HEK293 (cell line): ENCODE measurements around the gene BRPF1.

Source experiments
- CTCF ChIA-PET: fragments of 350-600 bp; formaldehyde crosslinking; extraction: SDS; loops from one replicate; lab custom pipeline; 2021; ENCODE audit warnings: antibody characterized with exemption; lab: Yijun Ruan, JAX
- POLR2A ChIA-PET: fragments of 300-600 bp; formaldehyde crosslinking; extraction: SDS; loops from one replicate; lab custom pipeline; 2020; ENCODE audit warnings: antibody characterized with exemption, inconsistent platforms; lab: Yijun Ruan, JAX
- H3K27ac ChIP-seq: fragments of 200-500 bp; sonication (Bioruptor generic); 2 replicates; pipeline ENCODE4 v1.5.1; 2014; ENCODE audit warnings: low read depth, low read length, control low read depth, inconsistent platforms; ENCODE audit errors: extremely low read depth
- H3K36me3 ChIP-seq, 2 experiments: fragments of 200-500 bp in 1 of 2; sonication (Bioruptor generic) in 1 of 2; 1 replicate in 1 of 2; 2 replicates in 1 of 2; pipeline ENCODE4 v1.5.1; 2014 to 2017; ENCODE audit warnings: inconsistent platforms in 2 of 2, low read length in 2 of 2; ENCODE audit not compliant: control insufficient read depth in 2 of 2, insufficient read depth in 1 of 2
- H3K4me1 ChIP-seq: fragments of 200-500 bp; sonication (Bioruptor generic); 2 replicates; pipeline ENCODE4 v1.5.1; 2014; ENCODE audit warnings: mild to moderate bottlenecking, low read length, inconsistent platforms; ENCODE audit not compliant: control insufficient read depth, insufficient read depth
- H3K4me3 ChIP-seq: 2 replicates; pipeline ENCODE4 v1.5.1; 2011; ENCODE audit warnings: low read depth, mild to moderate bottlenecking, control low read depth, low read length, moderate library complexity
- H3K9me3 ChIP-seq: fragments of 200-500 bp; sonication (Bioruptor generic); 2 replicates; pipeline ENCODE4 v1.5.1; 2014; ENCODE audit warnings: low read depth, low read length, inconsistent platforms; ENCODE audit not compliant: control insufficient read depth, insufficient read depth
- BCL11A ChIP-seq: fragments of 450-650 bp; formaldehyde crosslinking; IDR thresholded peaks from 2 replicates; pipeline ENCODE4 v1.5.1; 2016; ENCODE audit warnings: low read depth, missing biosample characterization, missing genetic modification characterization
- BCL11B ChIP-seq: fragments of 450-650 bp; formaldehyde crosslinking; IDR thresholded peaks from 2 replicates; pipeline ENCODE4 v1.5.1; 2016; ENCODE audit warnings: low read depth, missing biosample characterization, missing genetic modification characterization
- EGR2 ChIP-seq: fragments of 450-650 bp; formaldehyde crosslinking; IDR thresholded peaks from 2 replicates; pipeline ENCODE4 v1.5.1; 2016; ENCODE audit warnings: low read depth, missing biosample characterization, missing genetic modification characterization
- KLF16 ChIP-seq: fragments of 450-650 bp; formaldehyde crosslinking; IDR thresholded peaks from 2 replicates; pipeline ENCODE4 v1.5.1; 2017; ENCODE audit warnings: missing biosample characterization, missing genetic modification characterization
- ZFHX2 ChIP-seq: fragments of 450-650 bp; formaldehyde crosslinking; conservative IDR thresholded peaks from 2 replicates; pipeline ENCODE4 v1.5.1; 2016; ENCODE audit warnings: missing biosample characterization, missing genetic modification characterization
- ZNF2 ChIP-seq: fragments of 450-650 bp; formaldehyde crosslinking; IDR thresholded peaks from 2 replicates; pipeline ENCODE4 v1.5.1; 2016; ENCODE audit warnings: missing biosample characterization, missing genetic modification characterization
- ZNF274 ChIP-seq, 2 experiments: fragments of 200-500 bp in 1 of 2; fragments of 450-650 bp in 1 of 2; sonication (Bioruptor generic) in 1 of 2; formaldehyde crosslinking in 1 of 2; IDR thresholded peaks; 2 replicates each; pipeline versions ENCODE4 v1.5.1 to v1.6.1; 2014 to 2016; ENCODE audit warnings: borderline replicate concordance in 1 of 2, inconsistent platforms in 1 of 2, low read length in 1 of 2, missing biosample characterization in 1 of 2, missing genetic modification characterization in 1 of 2
- ZNF354C ChIP-seq: fragments of 450-650 bp; formaldehyde crosslinking; IDR thresholded peaks from 2 replicates; pipeline ENCODE4 v1.5.1; 2016; ENCODE audit warnings: missing biosample characterization, missing genetic modification characterization, low read depth, borderline replicate concordance
- ZNF366 ChIP-seq: fragments of 450-650 bp; formaldehyde crosslinking; conservative IDR thresholded peaks from 2 replicates; pipeline ENCODE4 v1.5.1; 2016; ENCODE audit warnings: missing biosample characterization, missing genetic modification characterization
- ZNF416 ChIP-seq: fragments of 450-650 bp; formaldehyde crosslinking; IDR thresholded peaks from 2 replicates; pipeline ENCODE4 v1.5.1; 2016; ENCODE audit warnings: missing biosample characterization, missing genetic modification characterization
- ZNF473 ChIP-seq: fragments of 450-650 bp; formaldehyde crosslinking; IDR thresholded peaks from 2 replicates; pipeline ENCODE4 v1.5.1; 2017; ENCODE audit warnings: missing biosample characterization, missing genetic modification characterization
- ZNF549 ChIP-seq: fragments of 450-650 bp; IDR thresholded peaks from 2 replicates; pipeline ENCODE4 v1.5.1; 2018; ENCODE audit warnings: missing biosample characterization, missing genetic modification characterization, mild to moderate bottlenecking, inconsistent platforms, moderate library complexity
- ZNF555 ChIP-seq: fragments of 450-650 bp; formaldehyde crosslinking; conservative IDR thresholded peaks from 2 replicates; pipeline ENCODE4 v1.5.1; 2017; ENCODE audit warnings: missing biosample characterization, mild to moderate bottlenecking, missing genetic modification characterization, inconsistent platforms
- ZNF629 ChIP-seq: fragments of 450-650 bp; formaldehyde crosslinking; IDR thresholded peaks from 2 replicates; pipeline ENCODE4 v1.5.1; 2017; ENCODE audit warnings: missing biosample characterization, missing genetic modification characterization
- ZNF658 ChIP-seq: fragments of 450-650 bp; formaldehyde crosslinking; IDR thresholded peaks from 2 replicates; pipeline ENCODE4; 2016; ENCODE audit warnings: missing biosample characterization, missing genetic modification characterization
- ZNF677 ChIP-seq: fragments of 450-650 bp; IDR thresholded peaks from 2 replicates; pipeline ENCODE4 v1.5.0; 2018; ENCODE audit warnings: missing biosample characterization, mild to moderate bottlenecking, missing genetic modification characterization, moderate library complexity
- TF ChIP-seq, protein P1 (sequence below): fragments of 450-650 bp; formaldehyde crosslinking; IDR thresholded peaks from 2 replicates; pipeline ENCODE4; 2016; ENCODE audit warnings: missing biosample characterization, missing genetic modification characterization
- TF ChIP-seq, protein P2 (sequence below): fragments of 450-650 bp; formaldehyde crosslinking; IDR thresholded peaks from 2 replicates; pipeline ENCODE4 v1.5.1; 2017; ENCODE audit warnings: missing biosample characterization, missing genetic modification characterization
- TF ChIP-seq, protein P3 (sequence below): sonication (generic); formaldehyde crosslinking; IDR thresholded peaks from 2 replicates; pipeline ENCODE4 v1.8.1; 2022; ENCODE audit warnings: mild to moderate bottlenecking, moderate library complexity, missing genetic modification reagents
- TF ChIP-seq, protein P4 (sequence below): fragments of 450-650 bp; formaldehyde crosslinking; IDR thresholded peaks from 2 replicates; pipeline ENCODE4 v1.5.1; 2016; ENCODE audit warnings: missing biosample characterization, missing genetic modification characterization
- TF ChIP-seq, protein P5 (sequence below): fragments of 450-650 bp; formaldehyde crosslinking; IDR thresholded peaks from 2 replicates; pipeline ENCODE4 v1.5.1; 2016; ENCODE audit warnings: missing biosample characterization, missing genetic modification characterization

Gene BRPF1

DNA sequence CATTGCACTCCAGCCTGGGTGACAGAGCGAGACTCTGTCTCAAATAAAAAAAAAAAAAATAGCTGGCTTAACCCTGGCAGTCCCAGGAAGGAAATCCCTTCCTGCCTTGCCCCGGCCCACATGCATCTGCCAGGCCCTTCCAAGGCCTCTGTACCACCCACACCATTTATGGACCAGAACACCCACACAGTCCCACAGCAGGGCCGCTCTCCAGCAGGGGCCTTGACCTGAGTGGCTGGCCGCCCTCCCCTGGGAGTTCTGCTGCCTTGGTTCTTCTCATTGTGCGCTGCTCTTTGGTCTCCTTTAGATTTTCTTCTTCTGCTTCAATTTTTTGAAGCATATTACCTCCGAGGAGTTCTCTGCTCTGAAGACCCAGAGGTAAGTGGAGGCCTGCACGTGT is 44.0 kb upstream of the BRPF1 start:
- POLR2A ChIA-PET, result no interaction called here

DNA sequence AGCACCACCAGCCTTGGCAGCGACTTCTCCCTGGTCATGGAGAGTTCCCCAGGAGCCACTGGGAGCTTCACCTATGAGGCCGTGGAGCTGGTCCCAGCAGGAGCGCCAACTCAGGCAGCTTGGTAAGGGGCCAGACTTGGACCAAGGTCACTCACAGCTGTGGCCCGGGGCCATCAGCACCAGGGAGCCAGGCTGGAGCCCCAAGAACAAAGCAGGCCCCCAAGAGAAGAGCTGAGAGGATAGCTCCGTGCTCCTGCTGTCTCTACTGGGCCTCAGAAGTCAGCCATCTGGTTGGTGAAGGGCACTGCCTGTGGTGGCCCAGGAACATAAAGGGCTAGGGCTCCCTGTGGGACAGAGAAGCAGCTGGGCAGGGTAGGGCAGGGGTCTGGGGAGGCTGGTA is 42.6 kb upstream of the BRPF1 start:
- TF ChIP-seq, protein P1, sequence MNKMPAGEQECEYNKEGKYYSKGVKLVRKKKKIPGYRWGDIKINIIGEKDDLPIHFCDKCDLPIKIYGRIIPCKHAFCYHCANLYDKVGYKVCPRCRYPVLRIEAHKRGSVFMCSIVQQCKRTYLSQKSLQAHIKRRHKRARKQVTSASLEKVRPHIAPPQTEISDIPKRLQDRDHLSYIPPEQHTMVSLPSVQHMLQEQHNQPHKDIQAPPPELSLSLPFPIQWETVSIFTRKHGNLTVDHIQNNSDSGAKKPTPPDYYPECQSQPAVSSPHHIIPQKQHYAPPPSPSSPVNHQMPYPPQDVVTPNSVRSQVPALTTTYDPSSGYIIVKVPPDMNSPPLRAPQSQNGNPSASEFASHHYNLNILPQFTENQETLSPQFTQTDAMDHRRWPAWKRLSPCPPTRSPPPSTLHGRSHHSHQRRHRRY (tag by site-specific recombination), result no peak
- TF ChIP-seq ZNF354C (tag by site-specific recombination) (no peak), ZNF416 (no peak), ZNF555 (tag by site-specific recombination) (no peak), KLF16 (no peak), ZNF473 (tag by site-specific recombination) (no peak), BCL11A (no peak), ZNF366 (no peak)
- TF ChIP-seq, protein P2, sequence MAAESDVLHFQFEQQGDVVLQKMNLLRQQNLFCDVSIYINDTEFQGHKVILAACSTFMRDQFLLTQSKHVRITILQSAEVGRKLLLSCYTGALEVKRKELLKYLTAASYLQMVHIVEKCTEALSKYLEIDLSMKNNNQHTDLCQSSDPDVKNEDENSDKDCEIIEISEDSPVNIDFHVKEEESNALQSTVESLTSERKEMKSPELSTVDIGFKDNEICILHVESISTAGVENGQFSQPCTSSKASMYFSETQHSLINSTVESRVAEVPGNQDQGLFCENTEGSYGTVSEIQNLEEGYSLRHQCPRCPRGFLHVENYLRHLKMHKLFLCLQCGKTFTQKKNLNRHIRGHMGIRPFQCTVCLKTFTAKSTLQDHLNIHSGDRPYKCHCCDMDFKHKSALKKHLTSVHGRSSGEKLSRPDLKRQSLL (tag by site-specific recombination), result no peak

More for the DNA sequence above, 44.0 kb upstream of the BRPF1 start:
- Histone ChIP-seq H3K36me3 (peaks cover 3 to 93% of the 10 kb centered on the region in 2 experiments; a peak in 2 of 3 replicates), H3K4me1 (no peaks in the 10 kb centered on the region), H3K27ac (no peak overlapping the region), H3K9me3 (no peaks in the 10 kb centered on the region), H3K4me3 (no peak overlapping the region)
- CTCF ChIA-PET, result no interaction called here
- TF ChIP-seq EGR2 (tag by site-specific recombination), result peak; percentile 79
- peak; percentile 63; the same call in 1 of the 2 replicates for TF ChIP-seq ZFHX2 (tag by site-specific recombination)
- no peak for TF ChIP-seq ZNF629 (tag by site-specific recombination)

DNA sequence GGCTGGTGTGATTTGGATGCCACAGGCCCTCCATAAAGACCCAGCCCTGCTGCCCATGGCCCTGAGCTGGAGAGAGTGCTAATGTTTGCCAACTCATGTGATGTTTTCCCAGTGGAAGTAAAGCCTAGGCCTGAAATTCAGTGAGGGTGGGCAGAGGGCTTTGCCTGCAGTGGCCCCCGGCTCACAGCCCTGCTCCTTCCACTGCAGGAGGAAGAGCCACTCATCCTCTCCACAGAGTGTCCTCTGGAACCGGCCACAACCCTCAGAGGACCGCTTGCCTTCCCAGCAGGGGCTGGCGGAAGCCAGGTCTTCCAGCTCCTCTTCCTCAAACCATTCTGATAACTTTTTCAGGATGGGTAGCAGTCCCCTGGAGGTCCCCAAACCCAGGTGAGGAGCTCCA is 41.8 kb upstream of the BRPF1 start:
- no peaks in the 10 kb centered on the region for H3K9me3 ChIP-seq
- peaks cover 3 to 94% of the 10 kb centered on the region in 2 experiments; a peak in 2 of 3 replicates for H3K36me3 ChIP-seq
- H3K27ac ChIP-seq, result no peak overlapping the region
- no peak overlapping the region for H3K4me3 ChIP-seq
- ChIA-PET CTCF (no interaction called here), POLR2A (no interaction called here)
- H3K4me1 ChIP-seq, result no peaks in the 10 kb centered on the region
- TF ChIP-seq BCL11B (tag by site-specific recombination), result no peak
- TF ChIP-seq, protein P3, sequence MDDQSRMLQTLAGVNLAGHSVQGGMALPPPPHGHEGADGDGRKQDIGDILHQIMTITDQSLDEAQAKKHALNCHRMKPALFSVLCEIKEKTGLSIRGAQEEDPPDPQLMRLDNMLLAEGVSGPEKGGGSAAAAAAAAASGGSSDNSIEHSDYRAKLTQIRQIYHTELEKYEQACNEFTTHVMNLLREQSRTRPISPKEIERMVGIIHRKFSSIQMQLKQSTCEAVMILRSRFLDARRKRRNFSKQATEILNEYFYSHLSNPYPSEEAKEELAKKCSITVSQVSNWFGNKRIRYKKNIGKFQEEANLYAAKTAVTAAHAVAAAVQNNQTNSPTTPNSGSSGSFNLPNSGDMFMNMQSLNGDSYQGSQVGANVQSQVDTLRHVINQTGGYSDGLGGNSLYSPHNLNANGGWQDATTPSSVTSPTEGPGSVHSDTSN, result no peak
- TF ChIP-seq, protein P4, sequence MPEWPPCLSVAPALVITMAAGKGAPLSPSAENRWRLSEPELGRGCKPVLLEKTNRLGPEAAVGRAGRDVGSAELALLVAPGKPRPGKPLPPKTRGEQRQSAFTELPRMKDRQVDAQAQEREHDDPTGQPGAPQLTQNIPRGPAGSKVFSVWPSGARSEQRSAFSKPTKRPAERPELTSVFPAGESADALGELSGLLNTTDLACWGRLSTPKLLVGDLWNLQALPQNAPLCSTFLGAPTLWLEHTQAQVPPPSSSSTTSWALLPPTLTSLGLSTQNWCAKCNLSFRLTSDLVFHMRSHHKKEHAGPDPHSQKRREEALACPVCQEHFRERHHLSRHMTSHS (tag by site-specific recombination), result no peak
- no peak for TF ChIP-seq ZNF677 (tag by site-specific recombination)
- TF ChIP-seq, protein P5, sequence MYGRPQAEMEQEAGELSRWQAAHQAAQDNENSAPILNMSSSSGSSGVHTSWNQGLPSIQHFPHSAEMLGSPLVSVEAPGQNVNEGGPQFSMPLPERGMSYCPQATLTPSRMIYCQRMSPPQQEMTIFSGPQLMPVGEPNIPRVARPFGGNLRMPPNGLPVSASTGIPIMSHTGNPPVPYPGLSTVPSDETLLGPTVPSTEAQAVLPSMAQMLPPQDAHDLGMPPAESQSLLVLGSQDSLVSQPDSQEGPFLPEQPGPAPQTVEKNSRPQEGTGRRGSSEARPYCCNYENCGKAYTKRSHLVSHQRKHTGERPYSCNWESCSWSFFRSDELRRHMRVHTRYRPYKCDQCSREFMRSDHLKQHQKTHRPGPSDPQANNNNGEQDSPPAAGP (tag by site-specific recombination), result no peak
- TF ChIP-seq ZNF274 (IDR thresholded peaks at IDR 0.05; ENCODE audit: low read length), result no peak
- TF ChIP-seq ZNF274 (tag by site-specific recombination; IDR thresholded peaks at IDR 0.05; ENCODE audit: borderline replicate concordance), result no peak
- TF ChIP-seq ZNF416, result no peak
- TF ChIP-seq EGR2 (tag by site-specific recombination), result no peak
- no peak for TF ChIP-seq ZNF549 (tag by site-specific recombination)
- TF ChIP-seq ZNF2 (tag by site-specific recombination), result no peak
- no peak for TF ChIP-seq ZNF658 (tag by site-specific recombination)
- TF ChIP-seq, protein P2 (tag by site-specific recombination), result no peak

More for the DNA sequence above, 42.6 kb upstream of the BRPF1 start:
- Histone ChIP-seq H3K4me1 (no peaks in the 10 kb centered on the region), H3K4me3 (no peak overlapping the region), H3K27ac (no peak overlapping the region), H3K9me3 (no peaks in the 10 kb centered on the region), H3K36me3 (peaks cover 3 to 94% of the 10 kb centered on the region in 2 experiments; a peak in 2 of 3 replicates)
- POLR2A ChIA-PET, result interaction anchor here (0.7 kb wide), 1 partner anchor 22 kb away, joined by 3 read pairs; no protein-coding TSS in a partner anchor
- CTCF ChIA-PET, result interaction anchor here (0.8 kb wide), 1 partner anchor 185 kb away, joined by 5 read pairs; no protein-coding TSS in a partner anchor
